ENCODE data around the gene CACNA1B.
"Not testable (repeated sequence)": the region's sequence is repeated elsewhere in the genome, so short reads cannot be mapped to it uniquely, and the experiment has no call there.

CACNA1B gene

DNA sequence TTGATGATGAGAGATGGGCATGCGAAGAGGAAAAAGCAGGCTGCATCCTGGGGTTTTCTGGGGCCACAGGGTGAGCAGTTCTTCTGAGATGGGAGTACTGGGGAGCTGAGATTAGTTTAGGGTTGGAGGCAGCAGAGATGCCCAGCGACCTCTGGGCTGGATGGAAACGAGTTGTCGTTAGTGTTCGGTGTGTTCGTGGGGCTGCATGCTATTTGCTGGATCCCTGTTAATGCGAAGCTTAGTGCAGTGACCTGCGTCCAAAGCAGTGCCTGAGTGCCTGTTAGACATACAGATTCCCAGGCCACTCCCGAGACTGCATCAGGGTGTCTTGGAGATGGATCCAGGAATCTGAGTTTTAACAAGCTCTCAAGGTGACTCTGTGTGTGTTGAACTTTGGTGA is 201.3 kb downstream of the CACNA1B start:
- DNase-seq: no peak

DNA sequence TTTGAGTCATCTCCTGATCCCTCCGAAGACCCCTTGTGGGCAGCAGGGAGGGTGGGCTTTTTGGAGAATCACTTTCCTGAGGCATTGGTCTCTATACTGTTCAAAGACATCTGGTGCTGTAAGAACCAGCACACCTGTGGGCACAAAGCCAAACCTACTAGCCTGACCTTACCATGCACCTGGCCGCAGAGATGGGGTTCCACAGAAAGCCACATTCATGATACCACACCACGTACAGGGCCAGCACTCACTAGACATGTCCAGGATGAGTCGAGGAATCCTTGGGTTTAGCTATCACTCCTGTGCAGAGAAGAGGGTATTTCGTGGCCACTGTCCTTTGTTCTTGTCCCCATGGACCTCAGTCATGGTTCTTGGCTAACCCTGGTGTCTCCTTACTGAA is 203.4 kb downstream of the CACNA1B start:
- DNase-seq: no peak

DNA sequence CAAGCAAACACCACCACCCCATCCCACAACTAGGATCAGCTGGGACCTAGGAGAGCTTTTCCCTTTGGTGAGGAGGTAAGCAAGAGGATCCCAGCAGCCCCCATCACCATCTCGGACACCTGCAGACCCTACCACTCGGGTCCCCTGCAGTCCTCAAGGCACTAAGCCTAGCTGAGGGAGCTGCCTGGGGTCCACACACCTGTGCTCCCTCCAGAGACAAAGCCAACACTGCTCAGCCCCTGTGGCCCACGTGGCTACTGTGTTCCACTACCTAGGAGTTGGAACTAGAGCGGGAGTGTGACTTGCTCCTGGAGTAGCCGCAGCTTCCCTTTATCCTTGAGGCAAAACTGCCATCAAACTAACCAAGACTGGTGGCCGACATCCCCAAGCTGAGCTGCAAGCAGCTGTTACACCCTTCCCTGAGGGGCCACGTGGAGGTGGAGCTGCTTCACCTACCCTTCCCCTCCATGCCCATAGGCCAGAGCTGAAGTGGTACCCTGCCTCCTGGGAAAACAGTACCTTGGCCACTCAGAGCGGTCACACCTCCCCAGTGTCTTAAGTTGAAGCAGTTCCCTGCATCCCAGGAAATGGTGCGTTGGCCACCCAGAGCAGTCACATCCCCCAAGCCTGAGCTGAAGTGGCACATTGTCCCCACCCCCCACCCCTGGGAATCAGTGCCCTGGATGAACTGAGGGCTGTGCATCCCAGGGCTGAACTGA is 205.5 kb downstream of the CACNA1B start:
- DNase-seq: no peak

DNA sequence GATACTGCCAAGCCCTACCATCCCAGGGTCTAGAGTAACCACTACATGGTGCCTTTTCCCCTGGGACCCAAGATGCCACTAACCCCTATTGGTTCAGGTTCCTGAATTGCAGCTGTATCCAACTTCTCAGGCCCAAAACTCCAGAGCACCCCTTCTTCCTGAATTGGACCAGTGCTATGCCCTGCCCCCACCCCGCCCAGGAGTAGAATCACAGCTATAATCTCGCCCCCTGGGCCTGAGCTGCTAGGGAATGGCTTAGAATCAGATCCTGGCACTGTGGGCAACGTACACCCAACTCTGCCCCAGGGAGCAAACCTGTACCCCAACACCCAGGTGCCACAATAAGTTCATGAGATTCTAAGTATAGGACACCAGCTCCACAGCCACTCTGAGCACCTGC is 206.3 kb downstream of the CACNA1B start:
- no peak for DNase-seq

DNA sequence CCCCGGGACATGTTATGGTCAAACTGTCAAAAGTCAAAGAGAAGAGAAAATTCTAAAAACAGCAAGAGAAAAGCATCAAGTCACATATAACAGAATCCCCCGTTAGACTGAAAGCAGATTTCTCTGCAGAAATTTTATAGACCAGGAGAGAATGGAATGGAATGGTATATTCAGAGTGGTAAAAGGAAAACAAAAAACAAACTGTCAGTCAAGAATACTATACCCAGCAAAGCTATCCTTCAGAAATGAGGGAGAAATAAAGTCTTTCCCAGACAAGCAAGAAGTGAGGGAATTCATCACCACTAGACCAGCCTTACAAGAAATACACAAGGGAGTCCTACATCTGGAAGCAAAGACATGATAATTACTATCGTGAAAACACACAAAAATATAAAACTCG is 208.0 kb downstream of the CACNA1B start:
- no peak for DNase-seq

DNA sequence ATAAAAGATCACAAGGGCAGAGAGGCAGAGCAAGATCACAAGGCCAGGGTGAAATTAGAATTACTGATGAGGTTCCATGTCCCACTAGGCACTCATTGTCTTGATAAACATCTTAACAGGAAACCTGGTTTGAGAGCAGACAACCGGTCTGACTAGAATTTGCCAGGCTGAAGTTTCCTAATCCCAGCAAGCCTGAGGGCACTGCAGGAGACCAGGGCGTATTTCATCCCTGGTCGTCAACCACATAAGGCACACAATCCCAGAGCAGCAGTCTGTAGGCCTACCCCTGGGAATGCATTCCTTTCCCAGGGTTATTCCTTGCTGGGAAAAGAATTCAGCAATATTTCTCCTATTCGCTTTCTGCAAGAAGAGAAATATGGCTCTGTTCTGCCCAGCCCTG is 214.5 kb downstream of the CACNA1B start:
- DNase-seq: not testable (repeated sequence)

DNA sequence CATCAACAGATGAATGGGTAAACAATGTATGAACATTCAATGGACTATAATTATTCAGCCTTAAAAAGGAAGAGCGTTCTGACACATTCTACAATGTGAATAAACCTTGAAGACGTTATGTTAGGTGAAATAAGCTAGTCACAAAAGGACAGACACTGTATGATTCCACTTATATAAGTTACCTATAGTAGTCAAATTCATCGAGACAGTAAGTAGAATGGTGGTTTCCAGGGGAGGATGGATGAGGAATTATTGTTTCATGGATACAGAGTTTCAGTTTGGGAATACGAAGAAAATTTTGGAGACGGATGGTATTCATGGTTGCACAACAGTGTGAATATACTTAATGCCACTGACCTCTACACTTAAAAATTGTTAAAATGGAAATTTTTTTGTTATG is 216.4 kb downstream of the CACNA1B start:
- DNase-seq: no peak

DNA sequence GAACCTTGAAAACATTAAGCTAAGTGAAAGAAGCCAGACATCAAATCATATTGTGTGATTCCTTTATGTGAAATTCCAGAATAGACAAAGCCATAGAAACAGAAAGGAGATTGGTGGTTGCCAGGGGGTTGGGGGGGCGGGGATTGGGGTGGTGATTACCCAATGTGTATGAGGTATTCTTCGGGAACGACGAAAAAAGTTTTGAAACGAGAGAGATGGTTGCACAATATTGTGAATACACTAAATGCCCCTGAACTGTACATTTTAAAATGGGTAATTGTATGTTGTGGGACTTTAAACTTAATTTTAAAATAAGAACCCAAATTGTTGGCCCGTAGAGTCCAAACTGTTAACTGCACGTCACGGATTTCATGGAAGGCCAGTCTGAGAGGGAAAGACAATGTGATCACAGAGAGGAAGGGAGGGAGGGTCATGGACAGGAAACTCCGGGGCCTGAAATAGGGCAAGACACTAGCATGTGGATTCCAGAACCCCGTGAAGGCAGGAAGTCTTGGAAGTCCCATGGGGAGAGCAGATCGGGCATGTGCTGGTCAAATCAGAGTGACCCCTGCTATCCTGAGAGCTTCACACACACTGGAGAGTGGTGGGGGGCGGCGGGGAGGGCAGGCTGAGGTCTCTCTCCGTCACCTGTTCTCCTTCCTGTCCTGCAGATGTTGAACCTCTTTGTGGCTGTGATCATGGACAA is 218.4 kb downstream of the CACNA1B start:
- DNase-seq: no peak

DNA sequence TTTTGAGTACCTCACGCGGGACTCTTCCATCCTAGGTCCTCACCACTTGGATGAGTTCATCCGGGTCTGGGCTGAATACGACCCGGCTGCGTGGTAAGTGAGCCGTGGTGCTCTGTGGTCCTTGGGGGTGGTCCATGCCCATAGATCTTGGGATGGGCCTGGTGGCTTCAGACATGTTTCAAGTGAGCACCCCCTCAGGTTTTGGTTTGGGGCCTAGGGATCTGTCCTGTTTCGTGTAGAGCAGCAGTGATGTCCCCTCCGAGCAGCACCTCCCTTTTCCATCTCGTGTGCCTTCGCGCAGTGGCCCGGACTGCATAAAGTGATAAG is 218.9 kb downstream of the CACNA1B start:
- no peak for DNase-seq

DNA sequence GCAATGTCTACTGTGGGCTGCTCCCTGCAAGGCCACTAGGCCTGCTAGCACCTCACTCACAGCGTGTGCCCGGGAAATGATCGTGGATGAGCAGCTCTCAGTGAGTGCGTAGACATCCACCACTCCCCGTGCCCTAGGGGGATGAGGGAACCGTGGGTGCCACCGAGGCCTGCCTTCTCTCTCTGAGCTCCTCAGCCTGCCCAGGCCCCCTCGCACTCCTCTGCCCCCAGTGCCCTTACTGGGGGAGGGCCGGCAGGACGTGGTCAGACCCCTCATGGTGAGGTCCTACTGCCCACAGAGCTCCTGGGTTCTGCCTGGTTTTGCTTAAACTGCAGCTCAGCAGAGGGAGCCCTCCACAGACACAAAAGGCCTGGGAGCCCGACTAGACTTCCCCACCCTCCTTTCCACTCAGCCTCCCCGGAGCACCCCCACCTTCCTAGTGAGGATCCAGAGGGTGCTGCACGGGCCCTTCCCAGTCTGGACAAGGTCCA is 220.0 kb downstream of the CACNA1B start:
- DNase-seq: no peak

DNA sequence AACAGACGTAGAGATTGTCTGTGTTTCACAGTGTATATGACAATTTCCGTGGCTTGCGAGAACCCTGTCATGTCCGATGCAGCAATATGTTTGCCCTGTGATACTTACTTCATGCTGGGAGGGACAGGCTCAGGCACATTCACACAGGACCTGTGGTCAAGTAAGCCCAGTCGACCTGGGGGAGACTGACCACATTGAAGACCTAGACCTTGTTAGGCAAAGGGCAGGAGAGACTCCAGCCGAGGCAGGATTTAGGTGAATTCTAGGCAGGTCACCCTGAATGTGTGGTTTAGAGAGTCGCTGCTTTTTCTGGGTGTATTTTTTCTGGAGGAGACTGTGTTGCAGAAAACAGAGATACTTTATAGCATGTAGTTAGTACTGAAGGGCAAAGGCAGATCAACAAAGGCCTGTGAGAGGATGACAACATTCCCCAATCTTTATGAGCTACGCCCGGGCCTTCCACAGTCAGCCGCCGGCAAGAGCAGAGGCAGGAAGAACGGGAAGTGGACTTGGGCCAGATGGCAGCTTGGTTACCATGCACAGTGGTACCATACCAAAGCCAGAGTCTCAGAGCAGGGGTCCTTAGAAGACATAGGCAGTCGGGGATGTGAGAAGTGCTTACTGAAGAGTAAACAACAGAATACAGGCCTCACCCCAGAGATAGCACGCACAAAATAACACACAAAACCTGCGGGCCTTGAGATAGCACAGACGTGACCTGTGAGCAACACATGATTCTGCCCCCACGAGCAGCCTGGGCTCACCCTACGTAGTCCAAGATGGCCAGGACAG is 220.7 kb downstream of the CACNA1B start:
- no peak for DNase-seq

DNA sequence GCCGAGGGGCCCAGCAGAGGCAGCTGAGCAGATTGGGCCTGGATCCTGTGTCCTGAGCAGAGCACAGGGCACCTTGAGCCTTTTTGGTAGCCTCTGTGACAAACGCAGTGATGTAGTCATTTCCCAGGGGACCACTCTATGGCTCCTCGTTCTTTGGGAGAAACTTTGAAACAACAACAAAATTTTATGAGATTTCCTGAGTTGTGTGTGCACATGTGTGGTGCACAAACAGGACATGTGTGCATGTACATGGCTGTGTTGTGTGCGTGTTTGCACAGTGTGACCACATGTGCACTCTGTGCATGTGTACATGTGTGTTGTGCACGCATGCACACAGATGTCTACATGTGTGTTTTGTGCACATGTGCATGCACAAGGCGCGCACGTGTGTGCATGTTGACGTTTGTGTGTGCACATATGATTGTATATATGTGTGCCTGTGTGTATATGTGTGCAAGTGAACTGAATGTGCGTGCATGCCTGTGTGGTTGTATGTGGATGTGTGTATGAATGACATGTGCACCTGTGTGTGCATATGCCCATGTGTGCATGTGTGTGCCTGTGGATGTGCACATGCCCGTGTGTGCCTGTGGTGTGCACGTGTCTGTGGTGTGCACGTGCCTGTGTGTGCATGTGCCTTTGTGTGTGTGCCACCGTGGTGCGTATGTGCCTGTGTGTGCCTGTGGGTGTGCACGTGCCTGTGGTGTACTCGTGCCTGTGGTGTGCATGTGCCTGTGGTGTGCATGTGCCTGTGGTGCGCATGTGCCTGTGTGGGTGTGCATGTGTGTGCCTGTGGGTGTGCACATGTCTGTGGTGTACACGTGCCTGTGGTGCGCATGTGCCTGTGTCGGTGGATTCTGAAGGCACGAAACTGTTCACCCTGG is 221.6 kb downstream of the CACNA1B start:
- no peak for DNase-seq

DNA sequence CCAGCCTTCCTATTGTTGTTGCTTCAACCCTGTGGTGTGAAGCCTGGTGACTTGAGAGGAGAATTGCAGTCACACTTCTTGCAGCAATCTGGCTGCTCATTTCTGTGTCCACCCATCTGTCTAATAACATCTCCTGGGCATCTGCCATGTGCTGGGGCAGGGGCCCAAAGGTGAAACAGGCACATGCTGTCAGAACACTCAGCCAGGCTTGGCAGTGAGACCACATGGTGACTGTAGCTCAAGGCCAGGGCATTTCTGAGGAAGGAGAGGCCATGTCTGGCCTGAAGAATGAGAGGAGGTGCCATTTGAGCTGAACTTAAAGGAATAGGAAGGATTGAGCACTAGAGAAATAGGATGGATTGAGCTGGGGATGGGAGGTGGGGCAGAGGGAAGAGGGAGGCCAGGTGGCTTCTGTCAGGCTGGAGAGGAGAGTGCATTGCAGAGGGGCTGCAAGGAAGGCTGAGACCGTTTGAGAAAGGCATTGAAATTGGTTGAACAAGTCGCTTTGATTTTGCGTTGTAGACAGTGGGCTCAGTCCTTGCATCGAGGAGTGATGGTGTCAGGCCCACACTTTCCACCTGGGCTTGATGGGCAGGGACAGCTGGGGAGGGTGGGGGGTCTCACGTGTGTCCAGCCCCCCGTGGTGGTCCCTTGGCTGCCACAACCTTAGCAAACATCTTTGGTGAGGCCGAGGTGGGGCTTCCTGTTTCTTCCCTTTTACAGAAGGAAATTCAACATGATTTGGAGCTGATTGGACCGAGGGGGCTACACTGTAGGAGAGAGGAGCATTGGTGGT is 222.4 kb downstream of the CACNA1B start:
- no peak for DNase-seq

DNA sequence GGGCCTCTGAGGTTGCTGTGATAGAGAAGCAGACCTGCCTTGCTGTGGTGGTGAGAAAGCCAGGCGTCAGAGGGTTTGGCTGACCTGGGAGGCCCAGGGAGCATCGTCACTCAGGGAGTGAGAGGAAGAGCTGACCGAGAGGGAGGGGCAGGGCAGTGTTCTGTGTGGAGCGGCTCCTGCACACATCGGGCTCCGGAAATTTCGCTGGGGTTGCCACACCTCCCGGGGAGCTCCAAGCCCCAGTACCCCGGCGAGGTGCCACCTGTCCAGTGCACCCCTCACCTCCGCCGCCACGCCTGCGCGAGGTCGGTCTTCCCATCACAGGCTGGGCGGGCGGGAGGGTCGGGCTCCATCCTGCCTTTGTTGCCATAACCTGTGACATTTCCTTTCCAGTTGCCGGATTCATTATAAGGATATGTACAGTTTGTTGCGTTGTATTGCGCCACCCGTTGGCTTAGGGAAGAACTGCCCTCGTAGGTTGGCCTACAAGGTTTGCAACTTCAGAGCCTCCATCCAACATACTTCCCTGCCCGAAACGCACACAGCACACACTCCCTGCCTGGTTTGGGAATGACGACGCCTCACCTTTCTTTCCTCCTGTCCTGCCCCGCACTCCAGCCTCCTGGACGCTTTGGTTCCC is 223.2 kb downstream of the CACNA1B start:
- no peak for DNase-seq

DNA sequence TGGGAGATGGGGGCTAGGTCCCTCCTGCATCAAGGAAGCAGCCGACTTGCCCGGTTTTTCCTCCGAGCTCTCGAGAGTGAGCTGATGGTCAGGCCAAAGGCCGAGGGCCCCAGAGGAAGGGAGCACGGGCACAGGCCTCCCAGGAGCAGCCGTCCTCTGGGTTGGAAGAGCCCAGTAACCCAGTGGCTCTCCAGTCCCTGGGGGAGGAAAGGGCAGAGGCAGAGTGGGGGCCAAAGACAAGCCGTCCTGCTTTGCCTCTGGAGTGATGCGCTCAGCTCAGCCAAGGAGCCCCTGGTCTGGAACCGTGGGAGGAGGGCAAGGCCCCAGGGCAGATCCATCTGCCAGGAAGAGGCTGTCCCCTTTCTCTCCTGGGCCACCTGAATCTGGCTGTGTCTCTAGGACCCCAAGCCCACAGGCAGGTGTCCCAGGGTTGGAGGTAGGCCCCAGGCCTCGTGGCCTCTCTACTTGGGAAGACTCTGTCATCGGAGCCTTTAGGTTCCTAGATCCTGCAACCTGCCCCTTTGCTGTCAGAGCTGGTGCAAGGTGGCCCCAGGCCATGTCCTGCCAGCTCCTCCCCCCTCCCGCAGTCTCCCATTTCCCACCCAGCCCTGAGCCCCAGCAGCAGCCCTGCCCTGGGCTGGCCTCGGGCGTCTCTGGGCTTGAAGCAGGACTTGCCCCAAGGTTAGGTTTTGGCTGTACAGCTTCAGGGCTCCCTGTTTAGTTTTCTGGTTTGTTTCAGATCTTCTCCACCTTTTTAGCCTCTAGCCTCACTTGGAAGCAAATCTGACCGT is 224.1 kb downstream of the CACNA1B start:
- no peak for DNase-seq

DNA sequence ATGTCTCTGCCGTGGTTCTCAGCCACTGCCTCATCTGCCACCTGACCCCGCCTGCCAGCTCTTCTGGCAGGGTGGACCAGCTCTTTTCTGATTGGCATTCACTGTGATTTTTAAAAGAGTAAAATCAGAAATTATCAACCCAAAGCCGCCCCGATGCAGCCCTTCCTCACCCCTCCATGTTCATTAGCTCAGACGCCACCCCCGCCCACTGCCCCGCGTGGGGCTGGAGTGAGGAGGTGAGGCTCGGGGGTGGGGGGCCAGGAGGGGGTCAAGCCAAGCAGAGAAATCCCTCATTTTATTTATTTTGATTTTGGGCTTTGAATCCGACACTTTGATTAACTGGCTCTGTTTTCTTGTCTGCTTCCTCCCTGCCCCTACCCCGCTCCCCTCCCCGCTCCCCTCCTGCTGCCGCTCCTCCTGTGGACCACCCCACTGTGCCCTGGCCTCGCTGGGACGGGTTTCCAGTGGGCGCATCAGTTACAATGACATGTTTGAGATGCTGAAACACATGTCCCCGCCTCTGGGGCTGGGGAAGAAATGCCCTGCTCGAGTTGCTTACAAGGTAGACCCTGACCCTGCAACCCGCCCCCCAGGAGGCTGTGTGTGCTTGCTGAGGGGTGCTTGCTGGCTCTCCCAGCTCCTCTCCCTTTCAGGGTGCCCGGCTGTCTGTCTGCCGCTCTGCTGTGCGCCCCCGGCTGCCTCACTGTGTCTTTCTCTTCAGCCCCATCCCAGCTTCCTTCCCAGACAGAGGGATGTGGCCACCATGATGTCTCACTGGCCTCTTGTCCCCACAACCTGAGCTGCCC is 224.9 kb downstream of the CACNA1B start:
- no peak for DNase-seq

DNA sequence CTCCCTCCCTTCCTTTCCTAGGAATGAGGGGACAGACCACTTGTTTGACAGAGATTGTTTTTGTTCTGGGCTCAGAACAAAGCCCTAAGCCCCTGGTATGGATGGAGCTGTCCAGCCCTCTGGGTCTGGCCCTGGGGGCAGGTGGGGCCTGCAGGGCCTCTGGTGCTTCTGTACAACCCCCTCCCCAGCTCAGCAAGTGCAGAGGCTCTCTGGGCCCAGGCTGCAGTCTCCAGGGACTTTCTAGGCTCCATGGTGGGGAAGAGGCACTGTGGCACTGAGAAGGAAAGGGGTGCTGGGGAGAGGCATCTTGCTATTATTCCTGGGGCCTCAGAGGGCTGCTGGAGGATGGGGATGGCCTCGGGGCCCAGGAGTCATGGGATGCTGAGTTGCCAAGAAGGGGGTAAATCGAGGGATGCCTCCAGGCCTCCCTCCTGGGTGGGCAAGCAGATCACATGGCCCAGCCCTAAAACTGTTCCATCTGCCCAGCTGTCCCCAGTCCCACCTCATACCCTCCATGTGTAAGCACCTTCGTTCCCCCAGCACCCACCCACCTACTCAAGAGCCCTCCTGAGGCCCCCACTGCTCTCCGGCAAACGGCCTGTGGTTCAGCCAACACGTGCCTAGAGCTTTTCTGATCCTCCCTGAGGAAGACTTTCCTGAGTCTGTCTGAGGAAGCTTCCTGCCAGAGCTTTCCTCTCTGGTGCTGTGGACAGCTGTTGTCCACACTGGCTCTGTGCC is 225.7 kb downstream of the CACNA1B start:
- DNase-seq: no peak

DNA sequence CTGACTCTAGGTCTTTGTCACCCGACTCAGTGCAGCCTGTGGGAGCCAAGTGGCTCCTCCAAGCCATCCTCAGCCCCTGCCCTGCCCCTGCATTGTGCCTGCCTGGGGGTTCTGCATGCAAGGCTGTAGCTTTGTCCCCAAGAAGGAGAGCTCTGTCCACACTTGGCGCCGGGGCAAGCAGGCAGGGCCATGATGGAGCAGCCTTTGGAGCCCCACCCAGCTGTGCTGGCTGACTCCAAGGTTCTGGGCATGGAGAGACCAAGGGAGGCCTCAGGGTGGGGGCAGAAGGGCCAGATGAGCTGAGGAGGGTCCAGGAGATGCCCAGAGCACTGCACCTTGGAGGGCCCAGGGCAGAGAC is 226.2 kb downstream of the CACNA1B start:
- no peak for DNase-seq
